Fibroblast of lung (primary cell): ENCODE data around the gene UGT1A3. TPM values are rescaled to one million over a fixed set of nuclear protein-coding genes. Genes with fewer than 3 reads are reported as not detected.

Experiments
- DNase-seq, 2 donors: peaks; one replicate each; pipeline versions ENCODE4 v3.0.0 to v3.0.0-alpha.2; 2010; ENCODE audit warnings: low read depth in 2 of 2
- H2AFZ ChIP-seq: 2 replicates; pipeline ENCODE4 v1.5.1; 2012; ENCODE audit warnings: low read length, control low read depth, inconsistent platforms
- H3K27ac ChIP-seq: 2 replicates; pipeline ENCODE4 v1.5.1; 2011; ENCODE audit warnings: low read length, control low read depth; ENCODE audit not compliant: insufficient read depth
- H3K27me3 ChIP-seq: 2 replicates; pipeline ENCODE4 v1.5.1; 2011; ENCODE audit warnings: mild to moderate bottlenecking, low read length; ENCODE audit not compliant: control insufficient read depth, insufficient read depth
- H3K36me3 ChIP-seq: 2 replicates; pipeline ENCODE4 v1.5.1; 2011; ENCODE audit warnings: low read length; ENCODE audit not compliant: control insufficient read depth, insufficient read depth
- H3K4me1 ChIP-seq: 2 replicates; pipeline ENCODE4 v1.5.1; 2011; ENCODE audit warnings: low read length; ENCODE audit not compliant: control insufficient read depth, insufficient read depth; ENCODE audit errors: extremely low read depth
- H3K4me2 ChIP-seq: 2 replicates; pipeline ENCODE4 v1.5.1; 2011; ENCODE audit warnings: low read length, control low read depth; ENCODE audit not compliant: insufficient read depth; ENCODE audit errors: extremely low read depth
- H3K4me3 ChIP-seq, 4 experiments: fragments of 200-600 bp in 1 of 4; sonication (generic) in 1 of 4; replicated peaks in 1 of 4; 2 replicates each; pipeline ENCODE4 v1.5.1; 2011 to 2016; ENCODE audit warnings: low read length in 4 of 4, low read depth in 3 of 4, mild to moderate bottlenecking in 3 of 4, control low read depth in 2 of 4, inconsistent platforms in 1 of 4, mixed read lengths in 1 of 4; ENCODE audit not compliant: insufficient read depth in 1 of 4; ENCODE audit errors: control extremely low read depth in 1 of 4
- H3K79me2 ChIP-seq: 2 replicates; pipeline ENCODE4 v1.5.1; 2012; ENCODE audit warnings: mild to moderate bottlenecking, low read length, inconsistent platforms; ENCODE audit not compliant: control insufficient read depth, insufficient read depth
- H3K9ac ChIP-seq: 2 replicates; pipeline ENCODE4 v1.5.1; 2011; ENCODE audit warnings: mild to moderate bottlenecking, low read length, control low read depth; ENCODE audit not compliant: insufficient read depth
- H3K9me3 ChIP-seq: 2 replicates; pipeline ENCODE4 v1.5.1; 2012; ENCODE audit warnings: low read depth, low read length; ENCODE audit not compliant: control insufficient read depth, insufficient read depth
- H4K20me1 ChIP-seq: 2 replicates; pipeline ENCODE4 v1.5.1; 2011; ENCODE audit warnings: low read length; ENCODE audit not compliant: control insufficient read depth, insufficient read depth; ENCODE audit errors: extremely low read depth
- EZH2 ChIP-seq: IDR thresholded peaks from 2 replicates; pipeline ENCODE4 v1.5.1; 2012; ENCODE audit warnings: low read length, control low read depth, mild to moderate bottlenecking; ENCODE audit errors: missing control alignments
- polyA plus RNA-seq, 2 donors: library from polyadenylated mRNA; depleted of rRNA in 1 of 2; stranded (reverse) in 1 of 2; unstranded in 1 of 2; fragments of >200 nt; gene quantifications; 2 replicates each; pipeline ENCODE4 v1.2.1, GENCODE V29; 2011 to 2012; ENCODE audit warnings: missing spikeins in 1 of 2
- total RNA-seq: library from RNA; depleted of rRNA; stranded (reverse); fragments of >200 nt; gene quantifications from 2 replicates; pipeline ENCODE4 v1.2.1, GENCODE V29; 2014
- TF ChIP-seq, protein P1 (sequence below), 2 donors: IDR thresholded peaks in 1 of 2; conservative IDR thresholded peaks in 1 of 2; 1 replicate in 1 of 2; 2 replicates in 1 of 2; pipeline ENCODE4 v1.5.1; 2011 to 2012; ENCODE audit warnings: low read length in 2 of 2, control low read depth in 1 of 2, inconsistent platforms in 1 of 2, low read depth in 1 of 2, mild to moderate bottlenecking in 1 of 2

Gene UGT1A3
- total and polyA plus RNA-seq, 2 donors (not counting 1 experiment from before 2014, with no cell fraction given) = not detected

DNA sequence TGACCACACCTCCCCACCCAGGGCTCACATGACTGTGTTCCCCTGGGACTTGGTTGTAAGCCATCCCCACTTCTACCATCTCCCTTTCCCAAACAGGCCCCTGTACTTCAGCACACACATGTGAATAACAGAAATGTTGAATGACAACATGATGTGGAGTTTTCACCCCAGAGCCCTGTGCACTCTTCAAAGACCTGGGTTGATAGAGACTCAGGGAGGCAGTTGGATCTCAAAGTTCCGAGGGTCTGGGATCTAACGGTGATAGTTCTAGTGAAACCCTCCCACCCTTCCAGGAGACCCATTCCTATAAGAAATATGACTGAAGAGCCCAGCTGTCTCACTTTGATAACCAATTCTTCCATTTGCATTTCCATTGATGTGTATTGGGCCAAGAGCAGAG lies 49.2 kb downstream of the UGT1A3 start, which contains the start of gene MROH2A:
Gene MROH2A, plus strand, starts transcription at position 301 of the 400 bp plus-strand sequence. CDS start 1,029 bp downstream, outside the sequence.
- TF ChIP-seq EZH2 = no peak
- TF ChIP-seq, protein P1, sequence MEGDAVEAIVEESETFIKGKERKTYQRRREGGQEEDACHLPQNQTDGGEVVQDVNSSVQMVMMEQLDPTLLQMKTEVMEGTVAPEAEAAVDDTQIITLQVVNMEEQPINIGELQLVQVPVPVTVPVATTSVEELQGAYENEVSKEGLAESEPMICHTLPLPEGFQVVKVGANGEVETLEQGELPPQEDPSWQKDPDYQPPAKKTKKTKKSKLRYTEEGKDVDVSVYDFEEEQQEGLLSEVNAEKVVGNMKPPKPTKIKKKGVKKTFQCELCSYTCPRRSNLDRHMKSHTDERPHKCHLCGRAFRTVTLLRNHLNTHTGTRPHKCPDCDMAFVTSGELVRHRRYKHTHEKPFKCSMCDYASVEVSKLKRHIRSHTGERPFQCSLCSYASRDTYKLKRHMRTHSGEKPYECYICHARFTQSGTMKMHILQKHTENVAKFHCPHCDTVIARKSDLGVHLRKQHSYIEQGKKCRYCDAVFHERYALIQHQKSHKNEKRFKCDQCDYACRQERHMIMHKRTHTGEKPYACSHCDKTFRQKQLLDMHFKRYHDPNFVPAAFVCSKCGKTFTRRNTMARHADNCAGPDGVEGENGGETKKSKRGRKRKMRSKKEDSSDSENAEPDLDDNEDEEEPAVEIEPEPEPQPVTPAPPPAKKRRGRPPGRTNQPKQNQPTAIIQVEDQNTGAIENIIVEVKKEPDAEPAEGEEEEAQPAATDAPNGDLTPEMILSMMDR (conservative IDR thresholded peaks at IDR 0.05 in 1 of 2, IDR thresholded peaks at IDR 0.05 in 1 of 2; ENCODE audit: low read depth in 1 of 2, low read length in 2 of 2) = no peak
- no peak within 1 kb of the TSS for H3K9ac ChIP-seq

DNA sequence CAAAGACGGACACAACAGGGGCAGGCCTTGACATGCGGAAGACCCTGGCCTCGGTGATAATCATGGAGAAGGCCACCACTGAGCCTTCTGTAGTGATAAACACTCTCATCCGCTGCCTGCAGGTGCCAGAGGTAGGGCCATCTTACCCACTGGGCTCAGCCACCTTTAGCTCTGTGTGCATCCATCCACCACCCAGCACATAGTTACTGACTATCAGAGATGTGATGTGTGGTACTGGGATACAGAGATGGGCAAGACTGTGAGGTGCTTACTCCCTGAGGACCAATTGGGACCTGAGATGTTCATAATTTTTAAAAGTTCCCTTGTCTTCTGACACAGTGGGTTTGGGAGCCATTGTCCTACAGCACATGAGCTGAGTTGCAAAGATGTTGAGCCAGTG lies 50.9 kb downstream of the UGT1A3 start:
- no peaks in the 10 kb centered on the region for H3K79me2 ChIP-seq
- H3K9ac ChIP-seq = no peak overlapping the region
- TF ChIP-seq, protein P1 (conservative IDR thresholded peaks at IDR 0.05 in 1 of 2, IDR thresholded peaks at IDR 0.05 in 1 of 2; ENCODE audit: low read depth in 1 of 2, low read length in 2 of 2) = no peak
- TF ChIP-seq EZH2 = no peak
- no peaks in the 10 kb centered on the region for H3K9me3 ChIP-seq
- no peaks in the 10 kb centered on the region for H3K4me1 ChIP-seq
- no peak overlapping the region for H2AFZ ChIP-seq
- no peaks in the 10 kb centered on the region for H3K27me3 ChIP-seq
- no peaks in the 10 kb centered on the region for H3K36me3 ChIP-seq
- no peak overlapping the region for H3K4me2 ChIP-seq
- no peak overlapping the region for H3K27ac ChIP-seq
- no peak overlapping the region for H3K4me3 ChIP-seq
- no peak for DNase-seq
- H4K20me1 ChIP-seq = no peaks in the 10 kb centered on the region

More for the DNA sequence above, 49.2 kb downstream of the UGT1A3 start, which contains the start of gene MROH2A:
- Histone ChIP-seq H3K9me3 (no peaks in the 10 kb centered on the region), H3K4me3 (no peak within 1 kb of the TSS), H3K4me1 (no peaks in the 10 kb centered on the region), H3K79me2 (no peaks in the 10 kb centered on the region), H2AFZ (no peak within 1 kb of the TSS), H3K4me2 (no peak within 1 kb of the TSS), H3K27me3 (no peaks in the 10 kb centered on the region), H4K20me1 (no peaks in the 10 kb centered on the region), H3K27ac (no peak within 1 kb of the TSS), H3K36me3 (no peaks in the 10 kb centered on the region)
- DNase-seq = no peak

DNA sequence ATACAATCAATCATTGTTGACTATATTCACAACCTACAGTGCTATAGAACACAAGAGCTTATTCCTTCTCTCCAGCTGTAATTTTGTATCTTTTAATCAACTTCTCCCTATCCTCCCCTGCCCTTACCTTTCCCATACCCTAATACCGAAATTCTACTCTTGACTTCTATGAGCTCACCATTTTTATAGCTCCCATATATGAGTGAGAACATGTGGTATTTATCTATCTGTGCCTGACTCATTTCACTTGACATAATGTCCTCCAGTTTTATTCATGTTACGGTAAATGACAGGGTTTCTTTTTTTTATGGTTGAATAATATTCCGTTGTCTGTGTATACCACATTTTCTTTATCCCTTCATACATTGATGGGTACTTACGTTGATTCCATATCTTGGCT lies 51.9 kb downstream of the UGT1A3 start:
- H3K9ac ChIP-seq = no peak overlapping the region
- no peak overlapping the region for H2AFZ ChIP-seq
- H3K79me2 ChIP-seq = no peaks in the 10 kb centered on the region
- no peak overlapping the region for H3K4me3 ChIP-seq
- no peaks in the 10 kb centered on the region for H3K9me3 ChIP-seq
- H3K36me3 ChIP-seq = no peaks in the 10 kb centered on the region
- TF ChIP-seq, protein P1 (conservative IDR thresholded peaks at IDR 0.05 in 1 of 2, IDR thresholded peaks at IDR 0.05 in 1 of 2; ENCODE audit: low read depth in 1 of 2, low read length in 2 of 2) = no peak
- no peak for TF ChIP-seq EZH2
- H3K27me3 ChIP-seq = no peaks in the 10 kb centered on the region
- H3K27ac ChIP-seq = no peak overlapping the region
- no peak overlapping the region for H3K4me2 ChIP-seq
- DNase-seq = no peak
- H3K4me1 ChIP-seq = no peaks in the 10 kb centered on the region
- no peaks in the 10 kb centered on the region for H4K20me1 ChIP-seq
